ENCODE data around the gene KLHDC3.
"Not testable (repeated sequence)": the region's sequence is repeated elsewhere in the genome, so short reads cannot be mapped to it uniquely, and the experiment has no call there.

KLHDC3 gene

DNA sequence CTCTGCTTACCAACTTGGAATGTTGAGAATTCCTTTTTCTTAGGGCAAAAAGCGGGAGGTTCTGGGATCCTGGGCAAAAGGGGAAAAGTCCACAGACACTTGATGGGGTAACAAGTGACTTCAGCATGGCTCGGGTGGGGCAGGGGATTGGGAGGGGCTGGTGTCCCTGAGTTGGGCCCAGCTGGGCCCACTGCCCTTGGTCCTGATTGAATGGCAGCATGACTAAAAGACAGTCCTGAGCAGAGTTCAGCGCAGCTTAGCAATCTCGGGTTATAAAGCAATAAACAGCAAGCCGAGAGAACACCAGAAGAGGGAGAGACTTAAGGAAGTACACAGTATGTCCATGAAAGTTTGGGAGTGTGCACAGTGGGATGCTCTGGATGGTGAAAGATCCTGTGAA lies 24.1 kb upstream of the KLHDC3 start:
- no peak for DNase-seq

DNA sequence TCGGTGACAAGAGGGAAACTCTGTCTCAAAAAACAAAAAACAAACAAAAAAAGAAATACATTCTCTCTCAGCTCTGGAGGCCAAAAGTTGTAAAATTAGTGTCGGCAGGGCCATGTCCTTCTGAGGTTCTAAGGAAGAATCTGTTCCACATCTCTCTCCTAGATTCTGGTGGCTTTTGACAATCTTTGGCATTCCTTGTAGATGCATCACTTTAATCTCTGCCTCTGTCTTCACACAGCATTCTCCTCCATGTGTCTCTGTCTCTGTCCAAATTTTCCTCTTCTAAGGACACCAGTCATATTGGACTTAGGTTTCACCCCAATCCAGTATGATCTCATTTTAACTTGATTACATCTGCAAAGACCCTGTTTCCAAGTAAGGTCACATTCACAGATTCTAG lies 20.6 kb upstream of the KLHDC3 start:
- no peak for DNase-seq

DNA sequence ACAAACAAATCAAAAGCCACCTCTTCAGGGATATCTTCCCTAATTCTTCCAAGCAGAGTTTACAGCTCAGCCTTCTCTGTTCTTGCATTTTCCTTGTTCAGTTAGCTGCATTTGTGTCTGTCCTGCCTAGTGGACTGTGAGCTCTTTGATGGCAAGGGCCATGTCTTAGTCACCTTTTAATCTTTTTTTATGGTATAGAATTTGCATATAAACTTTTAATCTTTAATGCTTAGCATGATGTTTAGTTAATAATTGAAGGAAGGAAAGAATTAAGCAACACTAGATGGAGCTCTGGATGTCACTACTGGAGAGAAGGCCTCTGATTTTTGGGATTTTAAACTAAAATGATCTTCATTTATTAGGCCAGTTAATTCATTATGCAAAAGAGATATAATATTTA lies 17.5 kb upstream of the KLHDC3 start:
- no peak for DNase-seq

DNA sequence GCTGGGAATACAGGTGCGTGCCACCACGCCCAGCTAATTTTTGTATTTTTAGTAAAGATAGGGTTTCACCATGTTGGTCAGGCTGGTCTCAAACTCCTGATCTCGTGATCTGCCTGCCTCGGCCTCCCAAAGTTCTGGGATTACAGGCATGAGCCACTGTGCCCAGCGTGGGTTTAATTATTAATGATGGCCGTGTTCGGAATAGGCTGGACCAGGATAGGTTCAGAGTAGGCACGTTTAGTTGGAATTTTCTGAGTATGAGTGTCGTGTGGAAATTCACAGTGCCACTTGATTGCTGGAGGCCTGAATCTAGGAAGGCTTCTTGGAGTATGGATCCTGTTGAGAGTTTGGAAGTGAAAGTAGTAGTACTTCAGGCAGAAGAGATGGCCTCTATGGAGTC lies 15.8 kb upstream of the KLHDC3 start:
- DNase-seq: not testable (repeated sequence)

DNA sequence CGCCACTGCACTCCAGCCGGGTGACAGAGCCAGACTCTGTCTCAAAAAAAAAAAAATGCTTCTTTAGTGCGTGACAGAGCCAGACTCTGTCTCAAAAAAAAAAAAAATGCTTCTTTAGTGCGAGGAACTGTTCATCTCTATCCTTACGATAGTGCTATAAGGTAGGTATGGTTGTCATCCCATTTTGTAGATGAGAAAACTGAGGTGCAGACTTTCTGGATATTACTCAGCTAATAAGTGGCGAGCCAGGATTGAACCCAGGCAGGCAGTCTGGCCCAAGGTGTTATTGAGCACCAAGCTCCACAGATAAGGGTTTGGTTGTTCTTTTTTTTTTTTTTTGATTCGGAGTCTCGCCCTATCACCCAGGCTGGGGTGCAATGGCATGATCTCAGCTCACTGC lies 12.2 kb upstream of the KLHDC3 start:
- DNase-seq: no peak

DNA sequence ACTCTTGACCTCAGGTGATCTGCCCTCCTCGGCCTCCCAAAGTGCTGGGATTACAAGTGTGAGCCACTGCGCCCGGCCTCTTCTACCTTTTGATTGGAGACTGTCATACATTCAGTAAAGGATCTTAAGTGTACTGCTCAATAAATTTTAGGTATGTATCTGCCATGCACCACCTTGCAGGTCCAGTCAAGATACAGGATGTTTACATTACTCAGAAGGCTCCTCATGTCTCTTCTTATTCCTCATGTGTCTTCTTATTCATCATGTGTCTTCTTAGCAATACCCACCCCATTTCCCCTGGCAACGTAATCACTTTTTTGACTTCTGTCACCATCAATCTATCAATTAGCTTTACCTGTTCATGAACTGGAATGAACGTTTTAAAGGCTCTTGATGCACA lies 8.2 kb upstream of the KLHDC3 start:
- no peak for DNase-seq

DNA sequence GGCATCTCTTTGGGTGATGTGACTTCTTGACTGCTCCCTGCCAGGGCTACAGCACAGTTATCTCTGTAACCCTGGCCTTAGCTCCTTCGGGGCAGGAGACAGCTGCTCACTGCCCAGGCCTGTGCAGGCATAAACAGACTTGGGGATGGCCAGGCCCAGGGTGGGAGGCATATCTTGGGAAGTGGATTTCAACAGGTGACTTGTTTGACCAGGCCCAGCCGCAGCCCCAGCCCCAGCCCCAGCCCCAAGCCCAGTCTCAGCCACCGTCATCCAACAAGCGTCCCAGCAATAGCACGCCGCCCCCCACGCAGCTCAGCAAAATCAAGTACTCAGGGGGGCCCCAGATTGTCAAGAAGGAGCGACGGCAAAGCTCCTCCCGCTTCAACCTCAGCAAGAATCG lies 7.8 kb upstream of the KLHDC3 start:
- no peak for DNase-seq

DNA sequence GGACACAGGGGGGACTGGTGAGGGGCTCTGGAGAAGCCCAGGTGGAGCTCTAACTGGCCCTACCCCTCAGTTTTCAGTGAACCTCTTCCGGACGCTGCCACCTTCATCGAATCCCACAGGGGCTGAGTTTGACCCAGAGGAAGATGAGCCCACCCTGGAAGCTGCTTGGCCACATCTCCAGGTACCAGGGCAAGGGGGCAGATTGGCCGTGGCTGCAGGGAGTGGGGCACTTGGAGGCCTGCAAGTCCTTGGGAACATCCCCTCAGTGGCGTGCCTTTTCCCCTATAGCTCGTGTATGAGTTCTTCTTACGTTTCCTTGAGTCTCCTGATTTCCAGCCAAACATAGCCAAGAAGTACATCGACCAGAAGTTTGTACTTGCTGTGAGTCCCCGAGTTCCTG lies 6.9 kb upstream of the KLHDC3 start:
- DNase-seq: no peak

DNA sequence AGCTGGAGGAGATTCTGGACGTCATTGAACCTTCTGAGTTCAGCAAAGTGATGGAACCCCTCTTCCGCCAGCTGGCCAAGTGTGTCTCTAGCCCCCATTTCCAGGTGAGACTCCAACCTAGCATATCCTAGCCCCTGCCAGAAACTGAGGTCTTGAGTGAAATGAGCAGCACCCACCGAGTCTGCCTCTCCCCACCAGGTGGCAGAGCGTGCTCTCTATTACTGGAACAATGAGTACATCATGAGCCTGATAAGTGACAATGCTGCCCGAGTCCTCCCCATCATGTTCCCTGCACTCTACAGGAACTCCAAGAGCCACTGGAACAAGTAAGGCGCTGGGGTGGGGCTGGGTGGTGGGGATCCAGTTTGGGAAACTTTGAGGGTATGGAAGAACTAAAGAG lies 4.9 kb upstream of the KLHDC3 start:
- DNase-seq: peak; percentile 39 to 41

DNA sequence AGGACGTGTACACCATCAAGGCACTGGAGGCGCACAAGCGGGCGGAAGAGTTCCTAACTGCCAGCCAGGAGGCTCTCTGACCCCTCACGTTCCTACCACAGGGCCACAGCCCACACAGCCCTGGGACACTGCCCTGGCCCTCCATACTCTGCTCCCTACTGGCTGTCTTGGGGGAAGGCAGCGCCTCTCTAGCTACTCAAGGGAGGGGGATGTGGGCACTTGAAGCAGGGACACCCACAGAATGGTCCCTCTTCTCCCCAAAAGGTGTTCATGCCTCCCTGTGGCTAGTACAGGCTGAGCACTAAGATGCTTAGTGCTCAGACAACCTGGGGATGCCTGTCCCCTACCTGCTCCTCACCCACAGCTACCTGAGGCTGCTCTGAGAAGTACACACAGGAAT lies 2.8 kb upstream of the KLHDC3 start:
- no peak for DNase-seq

DNA sequence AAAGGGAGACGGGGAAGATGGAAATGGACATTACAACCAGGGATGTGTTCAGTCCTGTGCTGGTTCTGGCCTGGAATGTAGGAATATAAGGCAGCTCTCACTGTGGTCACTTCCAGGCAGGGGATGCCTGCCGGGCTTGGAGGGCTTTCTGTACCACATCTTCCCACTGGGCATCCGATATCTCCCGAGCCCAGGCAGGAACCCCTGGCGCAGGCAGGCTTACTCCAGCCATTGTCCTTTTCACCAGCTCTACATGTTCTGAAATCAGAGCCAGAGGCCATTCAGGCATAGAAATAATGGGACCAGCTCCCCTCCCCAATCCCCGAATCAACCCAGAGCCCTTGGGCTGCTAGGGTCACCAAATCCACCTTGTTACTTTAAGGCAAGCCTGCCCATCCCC lies 1.7 kb upstream of the KLHDC3 start:
- DNase-seq: no peak

DNA sequence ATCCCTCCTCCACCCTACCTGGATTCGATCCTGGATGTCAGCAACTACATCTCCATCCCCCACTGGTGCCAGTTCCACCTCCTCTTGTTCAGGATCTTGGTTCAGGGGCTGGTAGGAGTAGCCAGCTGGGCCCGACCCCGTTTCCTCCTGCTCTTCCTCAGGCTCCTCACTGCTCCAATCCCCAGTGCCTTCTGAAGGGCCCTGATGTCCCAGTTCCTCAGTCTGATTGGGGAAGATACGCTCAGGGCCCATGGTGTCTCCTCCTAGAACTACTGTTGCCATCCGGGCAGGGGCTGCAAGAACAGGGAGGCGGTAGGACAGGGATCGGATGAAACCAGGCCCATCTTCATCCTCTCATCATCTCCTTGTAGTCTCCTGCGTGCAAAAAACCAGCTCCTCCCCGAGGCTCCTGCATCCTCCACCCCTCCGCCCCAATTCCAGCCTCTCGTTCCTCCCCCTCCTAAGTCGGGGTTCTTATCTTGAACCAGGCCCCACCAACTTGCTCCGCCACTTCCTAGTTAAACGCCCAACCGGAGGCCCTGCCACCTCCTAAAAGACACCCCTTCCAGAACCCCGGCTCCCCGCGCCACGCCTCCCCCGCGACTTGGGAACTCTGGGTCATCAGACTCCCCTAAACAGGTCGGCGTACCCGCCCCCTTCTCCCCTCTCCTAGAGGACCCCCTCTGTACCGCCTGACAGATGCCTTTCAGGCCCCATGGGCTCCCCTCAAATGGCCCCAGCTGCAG lies 779 bp upstream of the KLHDC3 start:
- no peak for DNase-seq

DNA sequence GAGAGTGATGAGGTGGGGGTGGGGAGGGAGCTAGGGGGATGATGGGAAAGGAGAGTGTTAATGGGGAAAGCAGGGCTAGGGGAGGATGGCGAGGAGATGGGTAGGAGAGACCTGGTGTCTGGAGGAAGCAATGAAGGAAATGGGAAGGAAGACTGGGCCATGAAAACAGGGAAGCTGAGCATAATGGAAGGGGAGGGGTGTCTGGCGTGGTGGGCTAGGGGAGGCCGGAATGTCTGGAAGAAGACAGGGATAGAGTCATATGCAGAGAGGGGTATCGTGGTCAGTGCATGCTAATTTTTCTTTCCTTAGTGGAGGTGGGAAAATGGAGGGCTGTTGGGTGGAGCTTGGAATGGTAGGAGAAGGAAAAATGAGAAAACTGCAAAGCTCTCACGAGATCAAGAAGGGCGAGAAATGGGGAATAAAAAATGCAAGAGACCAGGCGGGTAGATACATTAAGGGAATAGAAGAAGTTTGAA lies 423 bp downstream of the KLHDC3 start:
- no peak for DNase-seq

DNA sequence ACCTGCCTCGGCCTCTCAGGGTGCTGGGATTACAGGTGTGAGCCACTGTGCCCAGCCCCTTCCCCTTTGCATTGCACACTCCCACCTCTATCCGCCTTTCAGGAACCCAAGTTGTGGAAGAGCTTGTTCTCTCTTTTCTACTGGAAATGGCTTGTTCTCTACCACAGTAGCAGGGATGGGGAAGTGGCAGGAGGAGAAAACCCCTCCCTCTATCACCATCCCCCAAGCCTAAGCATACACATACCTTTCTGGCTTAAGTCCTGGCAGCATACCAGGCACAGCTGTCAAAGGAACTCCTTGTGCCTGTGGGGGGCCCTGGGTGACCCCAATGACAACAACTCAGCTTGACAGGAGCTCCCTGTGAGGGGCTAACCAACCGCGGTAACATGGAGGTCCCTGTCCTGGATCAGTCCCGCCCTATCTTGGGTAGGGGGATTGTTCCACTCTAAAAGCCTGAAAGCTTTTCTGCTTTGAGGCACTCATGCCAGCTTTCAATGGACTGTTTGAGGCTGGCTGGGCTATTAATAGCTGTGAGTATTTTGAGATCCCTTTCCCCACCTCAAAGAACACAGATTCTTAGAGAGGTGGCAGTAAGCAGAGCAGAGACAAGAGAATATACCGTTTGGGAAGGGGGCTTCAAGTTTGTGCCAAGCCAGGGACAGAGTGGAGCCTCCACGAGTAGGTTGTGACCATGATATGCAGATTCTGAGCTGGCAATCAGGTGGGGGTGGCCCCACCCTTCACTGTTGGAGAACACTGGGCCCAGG lies 2.3 kb downstream of the KLHDC3 start:
- DNase-seq: no peak

DNA sequence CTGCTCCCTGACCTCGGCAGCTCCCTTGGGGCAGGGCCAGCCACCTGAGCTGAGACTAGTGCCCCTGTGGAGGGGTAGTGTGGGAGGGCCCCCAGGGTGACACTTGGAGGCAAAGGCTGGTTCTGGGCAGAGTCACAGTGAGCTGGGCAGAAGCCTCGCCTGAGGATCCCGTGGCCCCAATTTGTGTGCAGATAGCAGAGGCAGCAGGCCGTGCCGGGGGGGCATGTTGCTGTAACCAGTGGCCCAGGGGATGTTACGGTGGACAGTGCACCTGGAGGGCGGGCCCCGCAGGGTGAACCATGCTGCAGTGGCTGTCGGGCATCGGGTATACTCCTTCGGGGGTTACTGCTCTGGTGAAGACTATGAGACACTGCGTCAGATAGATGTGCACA lies 2.9 kb downstream of the KLHDC3 start:
- DNase-seq: no peak

DNA sequence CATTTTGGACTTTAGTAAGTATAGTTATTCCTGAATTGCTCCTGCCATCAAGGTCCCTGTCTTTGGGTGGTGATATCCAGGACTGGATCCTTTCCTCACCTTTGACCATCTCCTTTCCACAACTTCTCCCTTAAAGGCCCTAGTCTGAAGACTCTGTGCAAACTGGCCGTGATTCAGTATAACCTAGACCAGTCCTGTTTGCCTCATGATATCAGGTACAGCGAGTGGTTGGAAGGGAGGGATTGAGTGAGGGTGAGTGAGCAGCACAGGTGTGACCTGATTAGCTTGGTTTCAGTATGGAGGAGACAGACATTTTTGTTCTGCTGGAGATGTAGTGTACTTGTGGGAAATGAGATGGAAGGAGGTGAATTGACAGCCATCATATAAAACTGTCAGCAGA lies 5.1 kb downstream of the KLHDC3 start:
- no peak for DNase-seq

DNA sequence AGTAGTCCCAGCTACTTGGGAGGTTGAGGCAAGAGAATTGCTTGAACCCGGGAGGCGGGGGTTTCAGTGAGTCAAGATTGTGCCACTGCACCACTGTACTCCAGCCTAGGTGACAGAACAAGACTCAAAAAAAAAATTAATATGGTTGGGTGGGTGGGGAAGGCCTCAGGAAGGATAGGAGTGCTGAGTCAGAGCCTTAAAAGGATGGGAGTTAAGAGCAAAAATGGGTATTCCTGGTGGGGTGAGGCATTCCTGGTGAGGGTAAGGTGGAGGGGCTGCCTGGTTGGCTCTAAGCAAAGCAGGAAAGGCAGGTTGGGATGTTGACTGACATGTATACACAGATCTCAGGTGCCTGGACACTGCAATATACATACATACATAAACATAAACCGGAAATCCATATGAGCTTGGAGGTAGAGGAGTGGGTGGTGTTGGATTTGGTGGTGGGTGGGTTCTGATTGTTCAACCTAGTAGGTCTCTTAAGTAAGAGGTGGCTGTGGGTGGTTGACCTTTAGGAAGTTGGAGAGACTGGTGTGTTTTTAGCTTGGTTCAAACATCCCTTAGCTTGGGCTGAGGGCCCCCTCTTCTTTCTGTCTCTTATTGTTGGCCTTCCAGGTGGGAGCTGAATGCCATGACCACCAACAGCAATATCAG lies 6.1 kb downstream of the KLHDC3 start:
- no peak for DNase-seq

DNA sequence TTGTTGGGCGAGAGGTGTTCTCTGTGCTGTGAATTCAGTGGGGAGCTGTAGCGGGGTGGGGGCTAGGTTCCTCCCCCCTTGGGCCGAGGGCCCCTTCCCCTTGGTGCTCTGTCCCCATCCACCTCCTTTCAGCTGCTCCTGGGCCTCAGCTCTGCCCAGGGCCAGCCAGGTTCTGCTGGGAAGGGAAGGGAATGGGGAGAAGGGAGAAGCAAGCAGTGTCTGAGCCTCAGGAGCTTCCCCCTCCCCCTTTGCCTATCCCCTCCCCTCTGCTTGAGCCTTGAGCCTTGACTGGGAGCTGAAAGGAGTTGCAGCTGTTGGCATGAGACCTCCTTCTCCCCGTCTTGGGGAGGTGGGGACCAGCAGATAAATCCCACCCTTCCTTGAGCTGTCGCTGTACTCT lies 6.8 kb downstream of the KLHDC3 start:
- no peak for DNase-seq

DNA sequence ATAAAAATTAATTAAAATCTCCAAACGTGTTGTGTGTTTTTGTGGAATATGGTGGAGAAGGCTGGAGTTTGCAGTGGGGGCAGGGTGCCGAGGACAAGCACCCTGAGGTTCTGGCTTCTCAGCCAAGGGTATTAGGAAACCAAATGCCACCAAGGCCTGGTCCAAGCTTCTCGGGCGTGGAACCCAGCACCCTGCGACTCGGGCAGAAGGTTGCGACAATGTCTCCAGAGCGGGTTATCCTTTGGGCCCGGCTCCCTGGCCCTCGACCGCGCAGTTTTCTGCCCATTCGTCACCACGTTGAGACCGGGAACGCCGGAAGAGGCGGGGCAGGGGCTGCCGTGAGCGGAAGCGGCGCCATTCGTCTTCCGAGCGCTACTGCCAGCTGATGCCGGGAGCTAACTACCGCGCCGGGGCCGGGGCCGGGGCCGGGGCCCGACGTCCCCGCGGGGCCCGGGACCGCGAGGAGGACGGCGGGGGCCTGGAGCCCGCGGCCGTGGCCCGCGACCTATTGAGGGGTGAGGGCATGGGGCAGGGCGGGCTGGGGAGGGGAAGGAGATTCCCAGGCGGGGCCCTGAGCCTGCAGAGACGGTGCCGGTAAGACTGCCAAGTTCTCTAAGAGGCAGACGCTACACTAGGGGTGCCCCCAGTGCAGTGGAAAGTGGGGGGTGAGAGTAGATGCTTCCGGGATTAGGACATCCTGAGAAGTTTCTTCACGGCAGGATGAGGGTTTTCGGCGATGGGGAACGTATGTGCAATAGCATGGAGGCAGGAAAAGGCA lies 7.4 kb downstream of the KLHDC3 start, which contains the start of gene RRP36:
TSS of gene RRP36 (plus strand) at position 354 of the 778 bp plus-strand sequence. CDS start at position 386, 32 bp downstream.
- DNase-seq: peak; percentile 83 to 85

DNA sequence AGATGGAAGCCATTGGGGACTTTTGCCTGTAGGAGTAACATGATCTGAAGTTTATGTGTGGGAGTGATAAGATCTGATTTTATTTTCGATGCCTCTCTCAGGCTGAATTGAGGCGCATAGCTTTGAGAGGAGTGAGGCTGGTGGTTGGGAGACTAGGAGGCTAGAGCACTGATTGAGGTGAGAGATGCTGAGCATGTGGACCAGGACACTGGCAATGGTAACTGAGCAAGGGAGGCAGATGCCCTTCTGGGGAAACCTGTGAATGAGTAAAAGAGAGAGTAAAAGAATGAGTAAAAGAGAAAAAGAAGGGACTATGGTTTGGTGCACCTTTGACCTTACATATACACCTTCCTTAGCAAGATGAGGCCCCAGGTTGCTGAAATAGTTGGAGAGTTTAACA lies 10.4 kb downstream of the KLHDC3 start:
- no peak for DNase-seq

DNA sequence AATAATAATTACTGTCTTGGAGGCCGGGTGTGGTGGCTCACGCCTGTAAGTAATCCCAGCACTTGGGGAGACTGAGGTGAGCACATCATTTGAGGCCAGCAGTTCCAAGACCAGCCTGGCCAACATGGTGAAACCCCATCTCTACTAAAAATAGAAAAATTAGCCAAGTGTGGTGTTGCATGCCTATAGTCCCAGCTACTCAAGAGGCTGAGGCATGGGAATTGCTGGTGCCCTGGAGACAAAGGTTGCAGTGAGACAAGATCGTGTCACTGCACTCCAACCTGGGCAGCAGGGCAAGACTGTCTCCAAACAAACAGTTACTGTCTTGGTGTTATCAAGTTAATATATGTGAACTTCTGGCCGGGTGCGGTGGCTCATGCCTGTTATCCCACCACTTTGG lies 12.3 kb downstream of the KLHDC3 start:
- DNase-seq: no peak

DNA sequence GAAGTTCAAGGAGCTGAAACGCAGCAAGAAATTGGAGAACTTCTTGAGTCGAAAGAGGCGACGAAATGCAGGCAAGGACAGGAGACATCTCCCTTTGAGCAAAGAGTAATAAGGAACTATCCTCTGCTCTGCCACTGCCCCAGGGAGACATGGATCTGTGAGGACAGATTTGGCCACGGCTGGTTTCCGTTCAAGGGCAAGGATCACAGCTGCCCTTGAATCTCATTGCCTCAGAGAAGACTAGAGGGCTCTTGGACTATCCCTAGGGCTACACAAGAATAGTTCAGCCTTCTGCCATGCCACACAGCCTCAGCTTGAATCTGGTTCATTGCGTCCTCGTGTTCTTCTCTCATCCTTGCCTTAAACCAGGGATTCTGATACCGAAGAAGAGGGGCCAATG lies 15.1 kb downstream of the KLHDC3 start:
- DNase-seq: no peak

DNA sequence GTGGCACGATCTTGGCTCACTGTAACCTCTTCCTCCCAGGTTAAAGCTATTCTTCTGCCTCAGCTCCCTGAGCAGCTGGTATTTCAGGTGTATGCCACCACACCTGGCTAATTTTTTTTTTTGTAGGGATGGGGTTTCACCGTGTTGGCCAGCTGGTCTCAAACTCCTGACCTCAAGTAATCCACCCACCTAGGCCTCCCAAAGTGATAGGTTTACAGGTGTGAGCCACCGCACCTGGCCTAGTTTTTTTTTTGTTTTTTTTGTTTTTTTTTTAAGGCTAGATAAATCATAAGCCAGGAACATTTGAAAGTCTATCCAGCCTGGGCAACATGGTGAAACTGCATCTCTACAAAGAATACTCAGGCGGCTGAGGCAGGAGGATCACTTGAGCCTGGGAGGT lies 18.3 kb downstream of the KLHDC3 start:
- no peak for DNase-seq

Measured in stimulated activated CD4-positive, alpha-beta T cell treated with anti-CD3 and anti-CD28 coated beads, Interleukin-2, amount 100 ng/mL, for 24 hours (primary cell).